GM19438 (cell line): ENCODE data around the gene MEAK7.

ENCODE experiments used
- ATAC-seq: cut with Tn5 transposase; IDR thresholded peaks from one replicate; pipeline ENCODE4 v1.9.1; 2021; ENCODE audit warnings: low read depth; ENCODE audit not compliant: unreplicated experiment

The MEAK7 gene

DNA sequence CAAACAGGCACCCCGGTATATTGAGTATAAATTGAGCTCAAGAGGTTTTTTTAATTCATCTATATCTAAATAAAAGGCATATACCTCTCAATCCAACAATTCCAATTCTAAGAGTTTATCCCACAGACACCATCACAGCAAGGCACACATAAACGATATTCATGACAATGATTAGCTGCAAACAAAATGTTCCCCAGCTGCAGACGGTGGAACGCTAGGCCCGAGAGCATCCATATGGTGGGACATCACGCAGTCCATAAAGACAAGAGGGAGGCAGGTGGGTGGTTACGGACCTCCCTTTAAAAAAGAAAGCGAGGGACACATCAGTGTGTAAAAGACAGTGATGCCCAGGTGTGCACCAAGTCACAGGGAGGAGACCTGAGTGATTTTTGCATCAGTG is 28.1 kb downstream of the MEAK7 start:
- no peak for ATAC-seq

DNA sequence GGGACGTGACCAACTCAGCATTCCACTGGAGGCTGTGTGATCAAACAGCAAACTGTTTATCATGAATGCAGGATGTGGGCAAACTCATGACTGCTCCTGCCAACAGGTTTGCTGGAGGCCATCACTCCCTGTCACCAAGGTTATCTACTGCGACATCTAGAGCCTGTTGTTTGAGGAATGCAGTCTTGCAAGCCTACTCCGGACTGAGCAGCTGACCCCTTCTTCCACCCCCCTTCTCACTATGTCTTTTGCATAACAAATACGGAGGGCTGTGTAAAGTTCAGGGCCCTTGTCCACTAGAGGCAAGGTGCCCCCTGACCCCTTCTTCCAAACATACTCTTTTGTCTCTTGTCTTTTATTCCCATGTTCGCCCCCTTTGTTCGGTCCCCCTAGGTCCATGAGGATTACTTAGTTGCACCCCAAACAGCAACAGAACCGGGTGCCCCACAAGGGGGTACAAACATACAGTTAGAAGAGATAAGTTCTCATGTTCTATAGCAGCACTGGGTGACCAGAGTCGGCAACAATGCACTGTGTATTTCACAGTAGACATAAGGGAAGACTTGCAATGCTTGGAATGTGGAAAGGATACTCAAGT is 28.7 kb downstream of the MEAK7 start:
- ATAC-seq, result no peak

DNA sequence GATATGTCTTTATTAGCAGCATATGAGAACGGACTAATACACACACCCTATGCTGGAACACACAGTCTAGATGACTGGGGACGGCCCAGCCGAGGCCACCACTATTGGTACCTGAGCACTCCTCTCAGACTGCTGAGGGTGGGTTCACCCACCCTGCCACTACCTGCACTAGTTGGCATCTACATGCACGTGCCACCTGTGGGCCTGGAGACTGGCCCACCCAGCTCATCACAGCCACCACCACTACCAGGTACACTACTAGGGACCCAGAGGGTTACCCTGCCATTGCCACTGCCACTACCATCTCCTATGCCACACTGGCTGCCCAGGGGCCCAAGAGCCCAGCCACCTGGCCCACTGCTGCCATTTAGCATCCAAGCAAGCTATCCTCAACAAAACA is 32.5 kb downstream of the MEAK7 start:
- no peak for ATAC-seq

DNA sequence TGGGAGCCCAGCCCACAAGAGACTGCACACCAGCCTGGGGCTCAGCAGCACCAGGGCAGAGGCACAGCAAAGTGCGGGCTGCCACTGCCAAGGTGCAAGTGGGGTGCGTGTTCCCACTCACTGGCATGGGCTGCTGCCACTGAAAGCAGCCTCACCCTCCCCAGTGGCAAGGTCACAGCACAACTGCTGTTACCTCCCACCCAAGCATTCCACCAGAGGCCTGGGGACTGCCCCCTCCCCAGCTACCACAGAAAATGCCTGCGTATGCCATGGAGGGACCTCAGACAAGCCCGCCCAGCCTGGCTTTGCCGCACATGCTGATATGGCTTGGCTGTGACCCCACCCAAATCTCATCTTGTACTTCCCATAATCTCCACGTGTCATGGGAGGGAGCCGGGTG is 33.1 kb downstream of the MEAK7 start:
- ATAC-seq, result no peak

DNA sequence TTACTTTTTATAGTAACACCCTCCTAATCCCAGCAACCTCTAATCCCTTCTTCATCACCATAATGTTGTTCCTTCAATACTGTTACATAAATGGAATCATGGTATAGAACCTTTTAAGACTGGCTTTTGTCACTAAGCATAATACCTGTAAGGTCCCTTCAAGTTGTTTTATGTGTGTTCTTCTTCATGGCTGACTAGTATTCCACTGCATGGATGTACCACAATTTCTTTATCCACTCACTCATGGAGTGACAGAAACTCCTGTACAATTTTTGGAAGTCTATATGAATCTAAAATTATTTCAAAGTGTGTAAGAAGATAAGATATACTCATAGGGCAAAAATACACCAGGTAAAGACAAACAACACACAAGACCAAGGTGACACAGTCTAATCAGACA is 36.8 kb downstream of the MEAK7 start:
- ATAC-seq, result no peak

DNA sequence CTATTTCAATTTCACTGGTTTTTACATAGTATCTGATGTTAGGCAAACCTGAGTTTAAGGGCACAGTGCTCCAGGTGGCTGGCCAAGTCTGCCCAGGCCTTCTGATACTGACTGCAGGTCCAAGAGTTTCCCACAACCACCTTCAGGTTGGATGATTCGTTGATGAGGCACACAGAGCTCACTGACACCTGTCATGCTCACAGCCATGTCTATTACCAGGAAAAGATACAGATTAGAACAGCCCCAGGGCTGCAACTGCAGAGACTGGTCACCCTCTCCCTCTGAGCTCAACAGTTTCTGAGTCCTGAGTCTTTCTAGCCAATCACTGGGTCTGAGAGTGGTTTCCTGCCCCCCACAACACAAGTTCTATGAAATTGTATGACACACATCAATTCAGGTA is 37.2 kb downstream of the MEAK7 start:
- no peak for ATAC-seq

DNA sequence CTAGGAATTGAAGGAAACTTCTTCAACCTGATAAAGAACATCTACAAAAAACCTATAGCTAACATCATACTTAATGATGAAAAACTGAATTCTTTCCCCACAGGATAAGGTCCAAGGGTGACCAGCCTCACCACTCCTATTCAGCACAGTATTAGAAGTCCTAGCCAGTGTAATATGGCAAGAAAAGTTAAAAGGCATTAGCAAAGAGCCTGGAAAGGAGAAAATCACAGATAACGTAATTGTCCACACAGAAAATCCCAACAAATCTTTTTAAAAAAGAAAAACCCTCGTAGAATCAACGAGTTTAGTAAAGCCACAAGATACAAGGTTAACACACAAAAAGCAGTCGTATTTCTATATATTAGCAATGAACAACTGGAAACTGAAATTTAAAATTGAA is 37.8 kb downstream of the MEAK7 start:
- no peak for ATAC-seq

DNA sequence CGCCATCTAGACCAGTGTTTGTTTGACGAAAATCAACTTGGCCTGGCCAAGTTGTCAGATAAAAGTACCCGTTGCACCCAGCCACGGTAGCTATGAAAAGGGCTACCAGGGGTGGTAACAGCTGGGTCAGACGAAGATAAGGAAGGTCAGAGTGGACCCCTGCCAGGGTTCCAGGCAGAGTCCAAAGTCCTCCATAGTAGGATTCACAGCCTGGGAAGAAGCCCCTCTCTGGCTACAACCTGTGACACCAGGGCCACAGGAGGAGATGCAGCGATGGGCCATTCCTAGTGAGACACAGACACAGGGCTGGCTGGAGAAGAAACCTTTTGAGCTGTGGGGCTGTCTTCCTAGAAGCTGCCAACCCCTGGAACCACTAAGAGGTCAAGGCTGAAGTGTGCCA is 39.3 kb downstream of the MEAK7 start:
- no peak for ATAC-seq

DNA sequence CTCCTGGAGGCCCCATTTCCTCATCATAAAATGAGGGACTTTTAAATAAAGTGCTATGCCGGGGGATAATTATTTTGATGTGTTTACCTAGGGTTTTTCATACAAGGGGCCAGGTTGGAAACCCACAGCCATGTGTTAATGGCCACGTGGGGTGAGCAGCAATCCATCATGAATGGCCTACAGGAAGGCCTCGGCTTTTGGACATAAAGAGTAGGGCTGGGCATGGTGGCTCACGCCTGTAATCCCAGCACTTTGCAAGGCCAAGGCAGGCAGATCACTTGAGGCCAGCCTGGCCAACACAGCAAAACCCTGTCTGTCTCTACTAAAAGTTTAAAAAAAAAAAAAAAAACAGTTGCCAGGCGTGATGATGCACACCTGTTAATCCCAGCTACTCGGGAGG is 40.3 kb downstream of the MEAK7 start:
- no peak for ATAC-seq

DNA sequence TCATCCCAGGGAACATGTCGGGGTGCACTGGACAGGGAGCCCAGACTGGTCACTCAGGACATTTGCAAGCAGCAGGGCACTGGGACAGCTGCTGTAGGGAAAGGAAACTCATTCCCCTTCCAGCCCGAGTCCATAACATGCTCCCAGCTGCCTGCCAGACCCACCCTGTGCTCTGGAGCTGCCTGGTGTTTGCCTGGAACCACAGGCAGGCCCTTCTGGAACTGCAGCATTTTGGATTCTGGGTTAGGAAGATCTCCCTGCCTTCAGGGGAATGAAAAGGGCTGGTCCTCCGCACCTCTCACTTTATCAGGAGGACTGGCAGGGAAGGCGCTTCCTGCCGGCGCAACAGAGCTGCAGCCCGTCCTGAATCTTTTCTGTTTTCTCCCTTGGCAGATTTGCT is 41.2 kb downstream of the MEAK7 start:
- no peak for ATAC-seq

DNA sequence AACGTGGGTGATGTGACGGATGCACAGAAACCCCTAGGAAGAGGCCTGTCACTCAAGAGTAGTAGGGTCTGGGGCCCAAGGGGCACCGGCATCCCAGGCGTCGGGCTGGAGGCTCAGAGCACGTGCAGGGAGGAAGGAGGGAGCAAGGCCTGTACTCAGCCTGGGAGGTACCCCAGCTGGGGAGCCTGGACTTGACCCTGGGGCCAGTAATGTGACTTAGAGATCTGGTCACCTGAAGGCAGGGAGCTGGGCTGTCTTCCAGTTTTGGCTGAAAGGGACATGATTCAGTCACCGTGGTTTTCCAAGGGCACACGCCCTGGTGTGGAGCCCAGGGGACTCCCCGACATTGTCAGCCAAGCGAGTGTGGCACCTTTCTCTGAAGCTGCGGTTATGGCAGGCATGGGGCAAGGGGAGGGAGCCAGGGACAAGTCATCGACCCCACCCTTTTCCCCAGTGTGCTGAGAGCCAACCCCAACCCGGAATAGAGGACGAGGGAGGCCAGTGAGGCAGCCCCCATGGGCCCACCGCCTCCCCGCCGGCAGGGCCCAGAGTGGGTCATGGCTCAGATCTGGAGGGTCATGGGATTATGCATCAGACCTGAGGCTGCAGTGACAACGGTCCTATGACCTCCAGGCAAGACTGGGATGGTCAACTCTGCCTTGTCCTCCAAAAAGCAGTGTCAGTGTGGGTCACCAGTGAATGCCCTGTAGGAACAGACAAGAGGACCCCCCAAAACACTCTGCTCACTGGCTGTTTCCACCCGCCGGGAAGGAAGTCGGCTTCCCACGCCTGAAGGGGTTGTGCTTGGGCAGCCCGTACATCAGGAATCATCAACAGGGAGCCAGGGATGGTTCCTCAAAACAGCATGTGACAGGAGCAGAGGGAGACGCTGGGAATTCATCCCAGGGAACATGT is 41.9 kb downstream of the MEAK7 start:
- ATAC-seq, result no peak

DNA sequence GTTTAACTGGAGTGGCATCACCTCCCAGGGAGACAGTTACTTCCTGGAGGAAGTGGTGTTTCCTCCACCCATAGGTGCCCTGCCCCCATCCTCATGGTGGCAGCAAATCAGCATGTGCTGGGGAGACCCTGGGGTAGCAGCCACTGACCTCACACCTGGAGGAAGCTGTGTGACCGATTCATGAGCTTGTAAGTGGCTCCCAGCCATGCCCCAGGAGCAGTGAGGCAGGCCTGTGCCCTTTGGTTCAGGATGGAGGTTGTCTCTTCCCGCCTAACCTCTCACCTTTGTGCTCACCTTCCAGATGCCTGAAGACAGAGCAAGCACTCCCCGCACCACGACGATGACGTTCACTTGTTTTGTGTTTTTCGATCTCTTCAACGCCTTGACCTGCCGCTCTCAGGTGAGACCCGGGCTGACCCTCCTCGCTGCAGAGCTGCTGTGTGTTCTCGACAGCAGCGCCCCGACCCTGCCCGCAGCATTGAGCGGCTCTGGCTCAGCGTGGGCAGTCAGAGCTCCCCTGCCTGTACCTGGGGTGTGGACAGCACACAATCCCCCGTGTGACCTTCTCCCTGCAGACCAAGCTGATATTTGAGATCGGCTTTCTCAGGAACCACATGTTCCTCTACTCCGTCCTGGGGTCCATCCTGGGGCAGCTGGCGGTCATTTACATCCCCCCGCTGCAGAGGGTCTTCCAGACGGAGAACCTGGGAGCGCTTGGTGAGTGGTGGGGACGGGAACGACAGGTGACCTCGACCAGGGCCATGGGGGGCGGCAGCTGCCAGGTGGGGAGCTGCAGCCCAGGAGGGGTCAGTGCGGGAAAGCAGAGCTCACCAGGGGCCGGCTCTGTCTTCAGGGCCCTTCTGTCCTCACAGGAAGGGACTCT is 42.8 kb downstream of the MEAK7 start:
- ATAC-seq, result no peak

DNA sequence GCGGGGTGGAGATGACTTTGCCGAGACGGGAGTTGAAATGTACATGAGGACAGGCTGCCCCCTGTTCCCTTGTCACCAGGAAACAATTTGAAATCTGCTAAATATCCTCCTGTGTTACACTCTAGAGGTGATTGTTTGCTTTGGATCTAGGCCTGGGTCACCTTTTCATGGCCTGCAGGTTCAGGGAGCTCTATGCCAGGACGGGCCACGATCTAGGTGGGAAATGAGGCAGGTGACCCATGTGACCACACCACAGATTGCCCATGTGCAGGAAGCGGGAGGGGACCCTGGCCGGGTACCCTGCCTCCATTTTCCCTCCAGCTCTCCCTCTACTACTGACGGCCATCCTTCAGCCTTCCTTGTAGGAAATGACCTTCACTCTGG is 43.4 kb downstream of the MEAK7 start:
- no peak for ATAC-seq

DNA sequence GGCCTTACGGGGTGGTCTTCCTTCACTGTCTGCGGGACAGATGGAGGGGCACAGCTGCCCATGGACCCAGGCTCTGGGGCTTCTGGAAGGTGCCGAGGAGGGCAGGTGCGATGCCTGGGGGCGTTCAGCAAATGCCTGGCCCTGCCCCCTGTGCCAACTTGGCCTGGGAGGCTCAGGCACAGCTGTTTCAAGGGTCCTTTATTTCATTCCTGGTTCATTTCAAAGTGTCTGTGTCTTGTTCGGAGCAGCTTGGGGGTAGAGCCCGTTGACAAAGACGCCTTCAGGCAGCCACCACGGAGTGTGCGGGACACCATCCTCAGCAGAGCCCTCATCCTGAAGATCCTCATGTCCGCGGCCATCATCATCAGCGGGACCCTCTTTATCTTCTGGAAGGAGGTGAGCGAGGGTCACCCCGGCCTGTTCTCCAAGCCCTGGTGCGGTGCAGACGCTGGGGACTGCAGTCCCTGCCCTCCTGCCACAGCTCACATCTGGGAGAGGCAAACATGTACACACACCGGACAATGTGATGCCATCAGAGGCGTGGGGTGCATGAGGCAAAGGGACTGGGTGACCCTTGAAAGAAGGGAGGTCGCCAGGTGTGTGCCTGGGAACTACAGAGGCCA is 43.9 kb downstream of the MEAK7 start:
- ATAC-seq, result no peak

DNA sequence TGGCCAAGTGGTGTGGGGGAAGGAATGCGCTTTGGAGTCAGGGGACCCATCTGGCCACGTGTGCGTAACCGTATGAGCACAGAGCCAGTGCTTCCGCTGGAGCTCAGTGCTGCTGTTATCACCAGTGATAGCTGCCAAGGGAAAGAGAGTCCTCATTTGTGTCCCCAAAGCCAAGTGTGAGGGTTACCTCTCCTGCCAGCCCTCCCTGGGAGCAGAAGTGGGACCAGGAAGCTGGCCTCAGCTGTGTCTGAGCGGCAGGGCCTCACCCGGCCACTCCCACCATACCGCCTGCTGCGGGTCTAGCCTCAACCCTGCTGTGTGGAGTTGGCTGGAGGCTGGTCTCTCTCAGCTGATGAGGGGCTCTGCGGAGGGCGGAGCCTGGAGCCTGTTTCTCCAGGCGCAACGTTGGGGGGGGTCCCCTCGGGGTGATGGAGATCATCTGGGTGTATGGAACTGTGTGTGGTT is 44.5 kb downstream of the MEAK7 start:
- ATAC-seq, result no peak

DNA sequence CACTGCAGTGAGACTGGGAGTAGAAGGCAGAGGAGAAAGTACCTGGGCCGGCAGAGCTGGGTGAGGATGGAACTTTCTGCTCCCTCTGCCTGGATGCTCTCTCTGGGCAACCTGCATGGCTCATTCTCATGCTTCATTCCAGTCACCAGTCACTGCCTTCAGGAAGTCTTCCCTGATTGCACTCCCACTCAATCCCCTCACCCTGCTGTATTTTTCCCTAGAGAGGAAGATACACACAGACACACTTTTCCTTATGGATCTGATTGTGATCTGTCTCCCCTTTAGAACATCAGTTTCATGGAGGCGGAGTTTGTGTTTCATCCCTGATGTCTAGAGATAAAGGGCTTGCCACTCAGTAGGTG is 44.9 kb downstream of the MEAK7 start:
- no peak for ATAC-seq

DNA sequence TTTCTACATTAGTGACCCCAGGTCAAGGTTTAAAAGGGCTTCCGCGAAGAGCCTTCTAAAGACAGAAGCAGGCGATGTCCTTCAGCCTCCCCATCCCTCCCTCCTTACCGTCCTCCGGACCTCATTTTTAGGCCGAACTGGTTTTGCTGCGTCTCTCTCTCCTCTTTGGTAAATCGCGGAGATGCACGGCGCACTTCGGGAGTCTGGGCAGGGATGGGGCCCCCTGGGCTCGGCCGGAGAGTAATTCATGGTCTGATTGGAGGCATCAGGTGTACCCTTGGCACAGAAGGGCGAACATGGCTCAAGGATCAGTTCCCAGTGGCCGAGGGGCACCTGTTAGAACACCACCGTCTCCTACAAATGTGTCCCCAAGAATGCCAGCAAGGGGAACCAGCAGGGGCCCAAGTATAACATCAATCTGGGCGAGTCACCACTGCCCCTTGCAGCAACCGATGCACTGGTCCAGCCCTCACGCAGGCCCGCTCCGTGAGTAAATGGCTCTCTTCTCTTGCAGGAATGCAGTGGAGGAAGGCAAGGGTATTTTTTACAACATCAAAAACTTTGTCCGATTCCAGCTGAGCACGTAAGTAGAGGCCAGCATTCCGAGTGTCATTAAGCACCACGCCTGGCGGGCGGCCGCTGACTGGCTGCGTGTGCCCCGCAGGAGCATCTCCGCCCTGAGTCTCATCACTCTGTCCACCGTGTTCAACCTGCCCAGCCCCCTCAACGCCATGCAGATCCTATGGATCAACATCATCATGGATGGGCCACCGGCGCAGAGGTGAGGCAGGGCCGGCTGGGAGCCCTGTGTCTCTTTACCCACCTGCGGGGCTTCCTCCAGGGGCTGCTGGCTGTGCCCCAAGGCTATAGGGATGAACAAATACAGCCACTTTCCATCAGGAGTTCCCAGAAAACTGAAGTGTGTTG is 45.6 kb downstream of the MEAK7 start:
- no peak for ATAC-seq

DNA sequence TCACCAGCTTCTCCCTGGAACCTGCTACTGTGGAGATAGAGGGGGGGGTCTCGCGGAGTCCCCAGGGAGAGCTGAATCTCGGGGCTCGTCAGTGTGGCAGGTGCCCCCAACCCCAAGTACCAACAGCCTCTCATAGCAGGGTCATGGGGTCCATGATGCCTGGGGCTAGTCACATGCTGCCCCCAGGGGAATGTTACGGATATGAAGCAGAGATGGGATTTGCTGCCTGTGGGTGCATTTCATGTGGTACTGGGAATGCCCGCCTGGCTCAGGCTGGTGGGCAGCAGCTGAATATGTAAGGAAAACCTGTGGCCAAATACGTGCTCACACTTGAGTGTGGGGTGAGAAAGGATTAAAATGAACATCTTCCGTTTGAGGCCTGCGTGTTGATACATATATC is 49.4 kb downstream of the MEAK7 start:
- ATAC-seq, result no peak
